Measurements from ENCODE around the gene RNF144B. TPM values are rescaled to one million over a fixed set of nuclear protein-coding genes. Genes with fewer than 3 reads are reported as not detected.

RNF144B gene
- total RNA-seq, 2 experiments from 2014 or later = 1.3 to 1.7 TPM

DNA sequence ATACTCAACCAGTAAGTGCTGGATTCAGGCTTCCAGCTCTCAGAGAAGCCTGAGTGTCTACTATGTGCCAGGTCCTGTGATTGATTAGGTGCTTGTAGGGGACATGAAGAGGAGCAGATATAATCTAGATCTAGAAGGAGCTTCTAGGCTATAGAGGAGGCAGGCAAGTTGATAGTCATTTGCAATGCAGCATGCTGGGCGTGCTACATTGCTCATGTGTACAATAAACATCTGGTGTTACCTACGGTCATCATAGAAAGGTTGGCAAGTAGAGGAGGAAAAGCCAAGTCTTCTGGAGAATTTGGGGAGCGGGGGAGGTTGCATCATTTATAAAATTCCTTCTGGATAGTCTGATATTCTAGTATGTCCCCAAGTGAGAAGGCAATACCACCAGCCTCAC is 33.2 kb downstream of the RNF144B start:
- Mint-ChIP-seq H3K4me1 (no peaks in the 10 kb centered on the region), H3K36me3 (ENCODE audit: low read depth) (no peaks in the 10 kb centered on the region), H3K9me3 (peaks cover 11% of the 10 kb centered on the region), H3K27me3 (no peaks in the 10 kb centered on the region), H3K4me3 (no peak overlapping the region), H3K27ac (no peak overlapping the region)
- no peak for DNase-seq
- CTCF ChIA-PET = interaction anchor here (0.7 kb wide), 1 partner anchor 78 kb away, joined by 3 read pairs; no protein-coding TSS in a partner anchor
- POLR2A ChIA-PET = no interaction called here

DNA sequence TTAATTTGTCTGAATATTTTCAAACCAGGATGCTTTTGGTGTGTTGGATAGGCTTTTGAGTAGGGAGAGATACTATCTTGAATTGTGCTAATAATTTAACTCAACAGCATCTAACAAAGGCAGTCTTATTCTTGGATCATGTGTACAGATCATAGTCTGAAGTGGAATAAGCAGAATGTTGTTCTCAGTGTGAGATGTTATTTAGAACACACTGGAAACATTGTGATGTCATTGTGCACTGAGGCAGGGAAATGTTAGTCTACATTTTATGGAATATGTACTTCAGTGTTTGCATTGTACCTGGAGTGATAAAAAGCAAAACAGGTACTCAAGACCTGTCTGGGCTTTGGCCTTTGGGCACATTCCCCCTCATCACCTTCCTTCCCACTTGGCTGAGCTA is 35.0 kb downstream of the RNF144B start:
- Mint-ChIP-seq H3K27me3 (no peaks in the 10 kb centered on the region), H3K4me3 (no peak overlapping the region), H3K9me3 (peaks cover 4% of the 10 kb centered on the region), H3K27ac (no peak overlapping the region), H3K4me1 (peaks cover 8% of the 10 kb centered on the region), H3K36me3 (ENCODE audit: low read depth) (no peaks in the 10 kb centered on the region)
- CTCF ChIA-PET = no interaction called here
- POLR2A ChIA-PET = no interaction called here
- DNase-seq = no peak

DNA sequence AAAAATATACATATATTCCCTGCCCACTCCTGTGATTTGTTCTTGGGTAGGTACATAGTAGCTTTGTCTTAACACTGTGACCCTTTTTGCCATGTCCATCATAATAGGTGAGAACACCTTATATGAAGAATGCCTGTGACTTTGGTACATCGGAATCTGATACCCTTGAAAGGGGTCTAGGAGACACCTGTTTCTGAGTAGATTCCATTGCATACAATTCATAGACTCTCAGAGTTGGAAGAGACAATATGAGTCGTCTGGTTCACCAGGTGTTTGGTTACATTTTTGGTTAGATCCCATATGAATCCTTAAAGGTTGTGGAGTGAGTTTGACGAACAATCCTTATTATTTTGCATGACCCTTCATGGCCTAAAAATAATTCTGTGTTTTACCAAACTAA is 36.3 kb downstream of the RNF144B start:
- no peak for DNase-seq
- Mint-ChIP-seq H3K9me3 (no peaks in the 10 kb centered on the region), H3K4me1 (peaks cover 11% of the 10 kb centered on the region), H3K36me3 (ENCODE audit: low read depth) (no peaks in the 10 kb centered on the region), H3K27ac (no peak overlapping the region), H3K27me3 (no peaks in the 10 kb centered on the region), H3K4me3 (no peak overlapping the region)
- ChIA-PET CTCF (interaction anchor here (0.6 kb wide), 1 partner anchor 85 kb away, joined by 3 read pairs; no protein-coding TSS in a partner anchor), POLR2A (no interaction called here)

DNA sequence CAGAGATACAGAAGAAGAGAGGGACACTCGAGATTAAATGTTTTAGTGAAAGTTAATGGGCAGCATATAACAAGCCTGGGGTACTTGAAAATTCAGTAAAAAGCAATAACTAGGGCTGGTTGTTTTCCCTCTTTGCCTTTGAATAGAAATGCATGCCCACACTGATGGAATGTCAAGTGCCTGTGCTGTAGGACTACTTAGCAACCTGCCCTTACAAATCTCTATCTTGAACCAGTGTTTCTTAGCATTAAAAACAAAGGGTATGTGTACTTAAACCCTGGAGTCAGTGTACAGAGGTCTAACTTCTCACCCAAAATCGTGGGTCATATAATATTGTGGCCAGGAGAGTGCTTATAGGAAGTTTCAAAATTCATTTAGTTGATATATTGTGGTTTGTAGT is 37.1 kb downstream of the RNF144B start:
- no peak for DNase-seq
- no peaks in the 10 kb centered on the region for H3K27me3 Mint-ChIP-seq
- CTCF ChIA-PET = no interaction called here
- POLR2A ChIA-PET = no interaction called here
- no peaks in the 10 kb centered on the region for H3K36me3 Mint-ChIP-seq (ENCODE audit: low read depth)
- no peak overlapping the region for H3K4me3 Mint-ChIP-seq
- H3K4me1 Mint-ChIP-seq = peaks cover 11% of the 10 kb centered on the region
- no peak overlapping the region for H3K27ac Mint-ChIP-seq
- no peaks in the 10 kb centered on the region for H3K9me3 Mint-ChIP-seq

DNA sequence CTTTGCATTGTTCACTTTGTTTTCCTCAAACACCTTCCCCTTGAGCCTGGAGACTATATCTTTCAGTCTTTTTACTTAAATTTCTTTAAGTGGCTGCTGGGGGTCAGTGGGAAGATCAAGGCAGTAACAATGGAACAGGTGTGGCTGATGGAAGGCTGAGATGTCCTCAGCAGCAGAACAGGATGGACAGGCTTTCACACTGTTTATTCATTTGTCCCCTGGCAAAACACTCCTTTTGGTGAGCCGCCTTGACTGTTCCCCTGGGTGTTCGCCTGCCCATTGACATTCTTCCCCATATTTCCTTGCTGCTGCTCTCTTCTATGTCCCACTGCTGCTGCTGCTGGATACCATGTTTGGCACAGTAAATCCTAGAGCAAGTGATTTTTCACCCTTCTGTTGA is 38.1 kb downstream of the RNF144B start:
- Mint-ChIP-seq H3K36me3 (ENCODE audit: low read depth) (no peaks in the 10 kb centered on the region), H3K4me3 (no peak overlapping the region), H3K9me3 (no peaks in the 10 kb centered on the region), H3K4me1 (peaks cover 11% of the 10 kb centered on the region), H3K27ac (no peak overlapping the region), H3K27me3 (no peaks in the 10 kb centered on the region)
- ChIA-PET CTCF (no interaction called here), POLR2A (no interaction called here)
- DNase-seq = no peak

GRCh38 chr6:18427296-18427695 is 40.1 kb downstream of the RNF144B start:
- Mint-ChIP-seq H3K4me3 (no peak overlapping the region), H3K4me1 (peaks cover 11% of the 10 kb centered on the region), H3K36me3 (ENCODE audit: low read depth) (no peaks in the 10 kb centered on the region), H3K27me3 (no peaks in the 10 kb centered on the region), H3K27ac (no peak overlapping the region), H3K9me3 (no peaks in the 10 kb centered on the region)
- DNase-seq = no peak
- ChIA-PET POLR2A (no interaction called here), CTCF (no interaction called here)

GRCh38 chr6:18429655-18430297 is 42.6 kb downstream of the RNF144B start:
- H3K4me3 Mint-ChIP-seq = no peak overlapping the region
- ChIA-PET CTCF (interaction anchor here (1.2 kb wide), 1 partner anchor 10 kb away, joined by 3 read pairs; no protein-coding TSS in a partner anchor), POLR2A (no interaction called here)
- H3K9me3 Mint-ChIP-seq = no peaks in the 10 kb centered on the region
- H3K36me3 Mint-ChIP-seq (ENCODE audit: low read depth) = no peaks in the 10 kb centered on the region
- no peak for DNase-seq
- H3K27me3 Mint-ChIP-seq = no peaks in the 10 kb centered on the region
- peaks cover 11% of the 10 kb centered on the region for H3K4me1 Mint-ChIP-seq
- H3K27ac Mint-ChIP-seq = no peak overlapping the region

- Mint-ChIP-seq H3K9me3 (no peaks in the 10 kb centered on the region), H3K4me3 (no peak overlapping the region), H3K27me3 (no peaks in the 10 kb centered on the region), H3K36me3 (ENCODE audit: low read depth) (no peaks in the 10 kb centered on the region), H3K4me1 (peaks cover 8% of the 10 kb centered on the region), H3K27ac (no peak overlapping the region)
- POLR2A ChIA-PET = no interaction called here
- no peak for DNase-seq
- CTCF ChIA-PET = no interaction called here
Measured at GRCh38 chr6:18431581-18431980, 44.4 kb downstream of the RNF144B start.

GRCh38 chr6:18432180-18432579 is 45.0 kb downstream of the RNF144B start:
- Mint-ChIP-seq H3K27ac (no peak overlapping the region), H3K4me3 (no peak overlapping the region), H3K36me3 (ENCODE audit: low read depth) (no peaks in the 10 kb centered on the region), H3K4me1 (peaks cover 3% of the 10 kb centered on the region), H3K9me3 (no peaks in the 10 kb centered on the region), H3K27me3 (no peaks in the 10 kb centered on the region)
- DNase-seq = no peak
- POLR2A ChIA-PET = no interaction called here
- CTCF ChIA-PET = no interaction called here

GRCh38 chr6:18432619-18433018 is 45.5 kb downstream of the RNF144B start:
- no peak overlapping the region for H3K4me3 Mint-ChIP-seq
- ChIA-PET CTCF (no interaction called here), POLR2A (no interaction called here)
- H3K9me3 Mint-ChIP-seq = no peaks in the 10 kb centered on the region
- no peaks in the 10 kb centered on the region for H3K4me1 Mint-ChIP-seq
- H3K36me3 Mint-ChIP-seq (ENCODE audit: low read depth) = no peaks in the 10 kb centered on the region
- no peaks in the 10 kb centered on the region for H3K27me3 Mint-ChIP-seq
- DNase-seq = no peak
- H3K27ac Mint-ChIP-seq = no peak overlapping the region

DNA sequence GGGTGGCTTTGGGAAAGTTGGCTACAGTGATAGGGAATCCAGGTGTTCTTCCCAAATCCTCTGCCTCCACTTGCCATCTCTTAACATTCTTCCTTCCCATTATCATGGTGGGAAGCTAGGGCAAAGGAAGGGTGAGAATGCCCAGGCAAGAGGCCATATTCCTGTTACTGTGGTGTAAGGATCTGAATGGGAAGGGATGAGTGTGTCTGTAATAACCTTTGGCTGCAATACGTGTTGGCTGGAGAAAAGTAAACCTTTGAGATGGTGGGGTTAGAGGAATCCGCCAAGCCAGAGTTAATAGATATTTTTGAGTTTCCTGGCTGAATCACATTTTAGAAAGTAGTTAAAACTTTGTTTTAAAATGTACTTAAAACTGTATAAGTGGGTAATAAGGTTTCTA is 45.9 kb downstream of the RNF144B start:
- no peak overlapping the region for H3K27ac Mint-ChIP-seq
- ChIA-PET CTCF (no interaction called here), POLR2A (no interaction called here)
- no peak overlapping the region for H3K4me3 Mint-ChIP-seq
- no peaks in the 10 kb centered on the region for H3K9me3 Mint-ChIP-seq
- H3K4me1 Mint-ChIP-seq = no peaks in the 10 kb centered on the region
- no peaks in the 10 kb centered on the region for H3K27me3 Mint-ChIP-seq
- H3K36me3 Mint-ChIP-seq (ENCODE audit: low read depth) = no peaks in the 10 kb centered on the region
- DNase-seq = no peak

DNA sequence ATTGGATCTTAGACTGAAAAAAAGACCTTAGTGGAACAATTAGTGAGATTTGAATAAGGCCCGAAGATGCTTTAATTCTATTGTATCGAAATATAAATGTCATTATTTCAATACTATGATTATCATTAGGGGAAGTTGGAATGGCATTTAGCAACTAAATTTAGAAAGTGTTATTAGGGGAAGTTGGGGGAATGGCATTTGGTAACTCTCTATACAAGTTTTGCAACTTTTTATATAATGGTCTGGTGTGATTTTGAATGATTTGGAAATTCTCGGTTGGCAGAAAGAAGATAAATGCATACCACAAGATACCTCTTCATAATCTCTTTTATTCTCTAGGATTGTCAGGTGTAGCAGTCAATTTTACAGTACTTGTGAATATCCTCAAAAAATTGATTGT is 49.2 kb downstream of the RNF144B start:
- no peak overlapping the region for H3K4me3 Mint-ChIP-seq
- H3K27me3 Mint-ChIP-seq = no peaks in the 10 kb centered on the region
- CTCF ChIA-PET = interaction anchor here (0.7 kb wide), 1 partner anchor 41 kb away, joined by 3 read pairs; no protein-coding TSS in a partner anchor
- H3K4me1 Mint-ChIP-seq = peaks cover 6% of the 10 kb centered on the region
- no peak overlapping the region for H3K27ac Mint-ChIP-seq
- POLR2A ChIA-PET = no interaction called here
- H3K36me3 Mint-ChIP-seq (ENCODE audit: low read depth) = no peaks in the 10 kb centered on the region
- no peaks in the 10 kb centered on the region for H3K9me3 Mint-ChIP-seq
- no peak for DNase-seq

DNA sequence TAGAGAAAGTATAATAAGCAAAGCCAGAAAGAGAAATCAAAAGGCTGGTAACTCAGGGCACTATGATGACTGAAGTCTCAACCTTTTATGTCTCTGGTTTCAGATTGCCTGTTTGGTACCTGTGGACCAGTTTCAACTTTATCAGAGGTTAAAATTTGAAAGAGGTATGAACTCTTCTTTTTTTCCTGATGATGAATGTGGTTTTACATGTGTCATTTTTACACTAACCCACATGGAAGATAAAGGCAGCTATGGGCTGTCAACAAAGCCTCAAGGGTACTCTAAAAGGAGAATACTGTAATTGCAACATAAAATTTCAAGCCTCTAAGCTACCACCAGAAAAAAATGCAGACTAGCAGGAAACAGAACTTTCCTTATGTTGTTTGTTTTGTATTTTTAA is 52.4 kb downstream of the RNF144B start:
- H3K27me3 Mint-ChIP-seq = no peaks in the 10 kb centered on the region
- peaks cover 6% of the 10 kb centered on the region for H3K4me1 Mint-ChIP-seq
- H3K27ac Mint-ChIP-seq = no peak overlapping the region
- no peaks in the 10 kb centered on the region for H3K9me3 Mint-ChIP-seq
- POLR2A ChIA-PET = no interaction called here
- CTCF ChIA-PET = interaction anchor here (1.1 kb wide), 1 partner anchor 10 kb away, joined by 3 read pairs; no protein-coding TSS in a partner anchor
- H3K4me3 Mint-ChIP-seq = no peak overlapping the region
- DNase-seq = no peak
- H3K36me3 Mint-ChIP-seq (ENCODE audit: low read depth) = no peaks in the 10 kb centered on the region

GRCh38 chr6:18441251-18441979 is 54.3 kb downstream of the RNF144B start:
- H3K4me1 Mint-ChIP-seq = peaks cover 6% of the 10 kb centered on the region
- no peak overlapping the region for H3K27ac Mint-ChIP-seq
- H3K4me3 Mint-ChIP-seq = no peak overlapping the region
- no peaks in the 10 kb centered on the region for H3K27me3 Mint-ChIP-seq
- DNase-seq = no peak
- CTCF ChIA-PET = interaction anchor here (0.6 kb wide), 1 partner anchor 55 kb away, joined by 3 read pairs; no protein-coding TSS in a partner anchor
- POLR2A ChIA-PET = no interaction called here
- H3K36me3 Mint-ChIP-seq (ENCODE audit: low read depth) = no peaks in the 10 kb centered on the region
- no peaks in the 10 kb centered on the region for H3K9me3 Mint-ChIP-seq
